Stimulated activated CD8-positive, alpha-beta memory T cell treated with anti-CD3 and anti-CD28 coated beads, Interleukin-12 subunit alpha, Interleukin-12 subunit beta, amount 100 ng/mL, for 24 hours (primary cell): Measurements from ENCODE around the gene ASGR2.
"Not testable (repeated sequence)": the region's sequence is repeated elsewhere in the genome, so short reads cannot be mapped to it uniquely, and the experiment has no call there.

Source experiments
- DNase-seq: peaks from one replicate; pipeline ENCODE4 v3.0.0-alpha.2; 2020; ENCODE audit errors: extremely low read depth

Gene ASGR2

GRCh38 chr17:7100641-7101379 lies 13.8 kb downstream of the ASGR2 start:
- DNase-seq, result not testable (repeated sequence)

GRCh38 chr17:7098802-7099459 lies 15.7 kb downstream of the ASGR2 start:
- no peak for DNase-seq

DNA sequence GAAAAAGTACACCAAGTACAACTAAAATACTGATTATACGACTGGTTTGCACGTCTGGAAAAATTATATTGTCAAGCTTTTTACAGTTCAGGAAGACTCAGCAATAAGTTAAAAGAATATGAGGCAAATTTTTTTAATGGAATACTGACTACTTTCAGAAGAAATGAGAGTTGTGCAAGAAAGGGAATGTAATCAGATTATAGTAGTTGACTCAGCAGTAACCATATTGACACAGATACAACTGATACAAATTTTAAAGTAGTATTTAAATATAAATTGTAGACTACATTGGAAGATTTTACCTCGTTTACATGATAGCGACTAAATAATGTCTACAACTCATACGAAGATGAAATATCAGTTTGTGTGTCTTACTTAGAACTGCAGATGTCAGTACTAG lies 16.7 kb downstream of the ASGR2 start:
- no peak for DNase-seq

- no peak for DNase-seq
Measured at GRCh38 chr17:7095625-7096024, 19.0 kb downstream of the ASGR2 start.

DNA sequence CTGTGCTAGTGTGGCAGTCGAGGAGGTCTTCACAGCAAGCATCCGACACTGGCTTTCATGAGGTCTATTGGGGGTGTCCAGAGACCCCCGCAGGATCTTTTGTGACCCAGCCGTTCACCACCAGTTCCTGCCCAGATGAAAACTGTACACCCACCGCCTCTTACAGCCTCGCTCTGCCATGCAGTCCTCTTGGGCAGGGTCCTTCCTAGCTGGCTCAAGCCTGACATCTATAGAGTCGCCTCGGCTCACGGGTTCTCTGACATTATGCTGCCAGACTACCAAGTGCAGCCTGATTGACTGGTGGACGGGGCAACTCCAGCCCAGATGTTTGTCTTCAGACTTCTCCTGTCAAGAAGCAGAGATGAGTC lies 20.0 kb downstream of the ASGR2 start:
- DNase-seq, result no peak

DNA sequence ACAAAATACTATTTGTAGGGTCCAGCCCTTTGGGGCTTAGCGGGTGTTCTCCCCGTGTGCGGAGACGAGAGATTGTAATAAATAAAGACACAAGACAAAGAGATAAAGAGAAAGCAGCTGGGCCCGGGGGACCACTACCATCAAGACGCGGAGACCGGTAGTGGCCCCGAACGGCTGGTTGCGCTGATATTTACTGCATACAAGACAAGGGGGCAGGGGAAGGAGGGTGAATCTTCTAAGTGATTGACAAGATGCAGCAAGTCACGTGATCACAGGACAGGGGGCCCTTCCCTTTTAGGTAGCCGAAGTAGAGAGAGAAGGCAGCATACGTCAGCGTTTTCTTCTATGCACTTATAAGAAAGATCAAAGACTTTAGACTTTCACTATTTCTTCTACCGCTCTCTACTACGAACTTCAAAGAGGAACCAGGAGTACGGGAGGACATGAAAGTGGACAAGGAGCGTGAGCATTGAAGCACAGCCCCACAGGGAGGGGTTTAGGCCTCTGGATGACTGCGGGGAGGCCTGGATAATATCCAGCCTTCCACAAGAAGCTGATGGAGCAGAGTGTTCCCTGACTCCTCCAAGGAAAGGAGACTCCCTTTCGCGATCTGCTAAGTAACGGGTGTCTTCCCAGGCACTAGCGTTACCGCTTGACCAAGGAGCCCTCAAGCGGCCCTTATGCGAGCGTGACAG lies 23.2 kb downstream of the ASGR2 start:
- not testable (repeated sequence) for DNase-seq

GRCh38 chr17:7089570-7089969 lies 25.1 kb downstream of the ASGR2 start:
- not testable (repeated sequence) for DNase-seq

- DNase-seq, result not testable (repeated sequence)
Measured at GRCh38 chr17:7088442-7088841, 26.2 kb downstream of the ASGR2 start.

DNA sequence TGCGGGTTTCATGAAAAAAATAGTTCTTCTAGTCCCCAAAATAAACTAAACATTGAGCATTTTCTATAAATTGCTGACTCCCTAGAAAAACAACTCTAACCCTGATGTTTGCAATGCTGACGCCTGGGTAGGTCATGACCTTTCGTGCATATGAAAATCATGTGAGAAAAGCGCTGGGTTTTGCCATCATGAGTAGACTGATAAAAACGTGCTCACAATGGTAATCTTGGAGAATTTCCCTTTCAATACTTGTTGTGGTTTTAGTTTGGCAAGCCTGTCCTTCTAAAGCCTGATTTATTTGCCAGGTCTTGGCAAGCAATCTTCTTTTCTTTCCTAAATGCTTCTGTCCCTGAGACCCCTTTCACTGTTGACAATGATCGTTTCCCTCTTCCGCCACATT lies 30.5 kb downstream of the ASGR2 start:
- DNase-seq, result no peak

- no peak for DNase-seq
Measured at GRCh38 chr17:7083592-7083991, 31.0 kb downstream of the ASGR2 start.

- DNase-seq, result no peak
Measured at GRCh38 chr17:7081341-7082062, 33.1 kb downstream of the ASGR2 start.

GRCh38 chr17:7080456-7081041 lies 34.1 kb downstream of the ASGR2 start:
- DNase-seq, result no peak

GRCh38 chr17:7079581-7080455 lies 34.8 kb downstream of the ASGR2 start, which contains the start of gene CLEC10A:
Gene CLEC10A (minus strand): TSS chr17:7080251. CDS start chr17:7078812, 1,439 bp downstream.
- DNase-seq, result no peak

GRCh38 chr17:7078711-7079110 lies 35.9 kb downstream of the ASGR2 start:
- no peak for DNase-seq

- no peak for DNase-seq
Measured at GRCh38 chr17:7077911-7078546, 36.6 kb downstream of the ASGR2 start.

- no peak for DNase-seq
Measured at GRCh38 chr17:7074931-7075330, 39.7 kb downstream of the ASGR2 start.

GRCh38 chr17:7072406-7072805 lies 42.2 kb downstream of the ASGR2 start:
- no peak for DNase-seq

- DNase-seq, result no peak
Measured at GRCh38 chr17:7070712-7071111, 43.9 kb downstream of the ASGR2 start.

DNA sequence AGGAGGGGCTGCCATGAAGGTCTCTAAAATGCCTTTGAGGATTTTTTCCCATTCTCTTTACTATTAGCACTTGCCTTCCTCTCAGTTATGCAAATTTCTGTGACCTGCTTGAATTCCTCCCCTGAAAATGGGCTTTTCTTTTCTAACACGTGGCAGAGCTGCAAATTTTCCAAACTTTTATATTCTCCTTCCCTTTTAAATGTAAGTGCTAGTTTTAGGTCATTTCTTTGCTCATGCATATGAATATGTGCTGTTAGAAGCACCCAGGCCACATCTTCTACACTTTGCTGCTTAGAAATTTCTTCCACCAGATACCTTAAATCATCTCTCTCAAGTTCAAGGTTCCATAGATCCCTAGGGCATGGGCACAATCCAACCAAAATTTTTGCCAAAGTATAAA lies 46.4 kb downstream of the ASGR2 start:
- no peak for DNase-seq

- no peak for DNase-seq
Measured at GRCh38 chr17:7067198-7067597, 47.4 kb downstream of the ASGR2 start.
